ENCODE measurements around the gene GPATCH8. TPM values are rescaled to one million over a fixed set of nuclear protein-coding genes. Genes with fewer than 3 reads are reported as not detected.
"Not testable (repeated sequence)": the region's sequence is repeated elsewhere in the genome, so short reads cannot be mapped to it uniquely, and the experiment has no call there.

GPATCH8 gene
- total RNA-seq, 2 experiments from 2014 or later = 76.0 to 76.9 TPM

GRCh38 chr17:44540246-44541084 is 37.3 kb upstream of the GPATCH8 start:
- no peaks in the 10 kb centered on the region for H3K4me1 Mint-ChIP-seq (ENCODE audit: low read depth)
- ChIA-PET CTCF (no interaction called here), POLR2A (no interaction called here)
- peaks cover 0 to 6% of the 10 kb centered on the region in 2 experiments for H3K27me3 ChIP-seq (ENCODE audit: control insufficient read depth in 1 of 2, insufficient read depth in 2 of 2, low read length in 2 of 2)
- ATAC-seq (ENCODE audit: poor library complexity) (no peak), DNase-seq (no peak)
- H3K9me3 ChIP-seq (ENCODE audit: control insufficient read depth in 1 of 2, insufficient read depth in 1 of 2, low read length in 2 of 2) = no peaks in the 10 kb centered on the region
- no peaks in the 10 kb centered on the region for H3K36me3 ChIP-seq (ENCODE audit: insufficient read depth, low read length)
- H3K27ac ChIP-seq (ENCODE audit: low read depth in 1 of 2, low read length in 2 of 2) = no peak overlapping the region
- H3K4me3 Mint-ChIP-seq = no peak overlapping the region
- intact Hi-C loops (cut with DNase I, micrococcal nuclease) = no loop called here
- no peaks in the 10 kb centered on the region for H3K9me3 Mint-ChIP-seq
- no peak for TF ChIP-seq CTCF (IDR thresholded peaks at IDR 0.05)
- no peak overlapping the region for H3K27ac Mint-ChIP-seq
- peaks cover 45% of the 10 kb centered on the region for H3K27me3 Mint-ChIP-seq
- H3K4me3 ChIP-seq (ENCODE audit: low read length) = no peak overlapping the region
- no peaks in the 10 kb centered on the region for H3K36me3 Mint-ChIP-seq (ENCODE audit: low read depth)
- no peaks in the 10 kb centered on the region for H3K4me1 ChIP-seq (ENCODE audit: insufficient read depth, low read length)

- peaks cover 38% of the 10 kb centered on the region for H3K27me3 Mint-ChIP-seq
- Histone ChIP-seq H3K27ac (ENCODE audit: low read depth in 1 of 2, low read length in 2 of 2) (no peak overlapping the region), H3K36me3 (ENCODE audit: insufficient read depth, low read length) (no peaks in the 10 kb centered on the region), H3K4me3 (ENCODE audit: low read length) (no peak overlapping the region), H3K27me3 (ENCODE audit: control insufficient read depth in 1 of 2, insufficient read depth in 2 of 2, low read length in 2 of 2) (peaks cover 0 to 6% of the 10 kb centered on the region in 2 experiments), H3K4me1 (ENCODE audit: insufficient read depth, low read length) (no peaks in the 10 kb centered on the region), H3K9me3 (ENCODE audit: control insufficient read depth in 1 of 2, insufficient read depth in 1 of 2, low read length in 2 of 2) (no peaks in the 10 kb centered on the region)
- H3K4me3 Mint-ChIP-seq = no peak overlapping the region
- no peaks in the 10 kb centered on the region for H3K36me3 Mint-ChIP-seq (ENCODE audit: low read depth)
- H3K4me1 Mint-ChIP-seq (ENCODE audit: low read depth) = no peaks in the 10 kb centered on the region
- H3K27ac Mint-ChIP-seq = no peak overlapping the region
- ATAC-seq (ENCODE audit: poor library complexity) (no peak), DNase-seq (no peak)
- intact Hi-C loops (cut with DNase I, micrococcal nuclease) = loop anchor here in 1 of 2 experiments (10.0 kb wide), 1 partner anchor 325 kb away; no protein-coding TSS in a partner anchor
- TF ChIP-seq CTCF (IDR thresholded peaks at IDR 0.05) = no peak
- ChIA-PET POLR2A (no interaction called here), CTCF (no interaction called here)
- no peaks in the 10 kb centered on the region for H3K9me3 Mint-ChIP-seq
Observed at GRCh38 chr17:44539673-44540072, 36.5 kb upstream of the GPATCH8 start.

GRCh38 chr17:44537922-44538321 is 34.7 kb upstream of the GPATCH8 start:
- H3K4me3 ChIP-seq (ENCODE audit: low read length); H3K27ac ChIP-seq (ENCODE audit: low read depth in 1 of 2, low read length in 2 of 2); H3K4me1 ChIP-seq (ENCODE audit: insufficient read depth, low read length); H3K9me3 ChIP-seq (ENCODE audit: control insufficient read depth in 1 of 2, insufficient read depth in 1 of 2, low read length in 2 of 2); POLR2A ChIA-PET; H3K36me3 ChIP-seq (ENCODE audit: insufficient read depth, low read length); H3K4me3 Mint-ChIP-seq; ATAC-seq (ENCODE audit: poor library complexity); H3K27me3 ChIP-seq (ENCODE audit: control insufficient read depth in 1 of 2, insufficient read depth in 2 of 2, low read length in 2 of 2); DNase-seq; CTCF ChIA-PET; H3K36me3 Mint-ChIP-seq (ENCODE audit: low read depth); H3K27ac Mint-ChIP-seq; H3K9me3 Mint-ChIP-seq; H3K4me1 Mint-ChIP-seq (ENCODE audit: low read depth): not testable (repeated sequence)
- intact Hi-C loops (cut with DNase I, micrococcal nuclease) = loop anchor here in 1 of 2 experiments (10.0 kb wide), 1 partner anchor 327 kb away; no protein-coding TSS in a partner anchor
- peaks cover 23% of the 10 kb centered on the region for H3K27me3 Mint-ChIP-seq
